H1 (cell line): ENCODE data around the gene BCAS3. TPM values are rescaled to one million over a fixed set of nuclear protein-coding genes. Genes with fewer than 3 reads are reported as not detected.

Experiments used
- CTCF ChIA-PET: fragments of 300-600 bp; sonication (Branson Sonifier 250); formaldehyde crosslinking; loops from one replicate; lab custom pipeline; 2021; ENCODE audit not compliant: partially characterized antibody; lab: Charles Lee
- POLR2A ChIA-PET: fragments of 300-600 bp; sonication (Branson Sonifier 250); formaldehyde crosslinking; loops from one replicate; lab custom pipeline; 2021; ENCODE audit warnings: inconsistent platforms; ENCODE audit not compliant: partially characterized antibody; lab: Charles Lee
- DNase-seq, 2 experiments: peaks; one replicate each; pipeline versions ENCODE4 v3.0.0 to v3.0.0-alpha.2; 2010 to 2022; ENCODE audit warnings: low spot score in 2 of 2, low read depth in 1 of 2, mixed read lengths in 1 of 2
- FAIRE-seq: peaks from 2 replicates; lab custom pipeline; 2011; peaks lifted over from hg19 to GRCh38; lab: Jason Lieb, UNC
- H2AFZ ChIP-seq: 2 replicates; pipeline ENCODE4 v1.8.1; 2012; ENCODE audit warnings: low read length, inconsistent platforms
- H2AK5ac ChIP-seq: 2 replicates; pipeline ENCODE4 v1.6.1; 2013; ENCODE audit warnings: low read depth, low read length
- H2BK120ac ChIP-seq: replicated peaks from 2 replicates; pipeline ENCODE3; 2013; ENCODE audit warnings: low read depth, low read length, inconsistent platforms
- H2BK12ac ChIP-seq: 2 replicates; pipeline ENCODE4 v1.6.1; 2013; ENCODE audit warnings: low read depth, low read length
- H2BK15ac ChIP-seq: 2 replicates; pipeline ENCODE4 v1.6.1; 2013; ENCODE audit warnings: low read length
- H2BK20ac ChIP-seq: 2 replicates; pipeline ENCODE4 v1.6.1; 2013; ENCODE audit warnings: low read length
- H2BK5ac ChIP-seq: 2 replicates; pipeline ENCODE4 v1.6.1; 2013; ENCODE audit warnings: low read depth, low read length
- H3K14ac ChIP-seq: 2 replicates; pipeline ENCODE4 v1.6.1; 2013; ENCODE audit warnings: inconsistent platforms; ENCODE audit not compliant: insufficient read length
- H3K18ac ChIP-seq: 2 replicates; pipeline ENCODE4 v1.6.1; 2013; ENCODE audit warnings: low read length; ENCODE audit errors: extremely low read depth
- H3K23ac ChIP-seq: 2 replicates; pipeline ENCODE4 v1.6.1; 2013; ENCODE audit warnings: inconsistent platforms; ENCODE audit not compliant: insufficient read length
- H3K23me2 ChIP-seq: 2 replicates; pipeline ENCODE4 v1.6.1; 2013; ENCODE audit warnings: low read depth, low read length
- H3K27ac ChIP-seq: 2 replicates; pipeline ENCODE4 v1.6.1; 2011; ENCODE audit warnings: low read depth, low read length, inconsistent platforms
- H3K27me3 ChIP-seq, 4 experiments: replicated peaks in 1 of 4; 1 replicate in 1 of 4; 2 replicates in 3 of 4; pipeline versions ENCODE4 v1.6.1 to v1.8.1; 2011 to 2013; ENCODE audit warnings: low read length in 3 of 4, mild to moderate bottlenecking in 3 of 4, inconsistent platforms in 2 of 4, mixed read lengths in 2 of 4, moderate library complexity in 1 of 4; ENCODE audit not compliant: control insufficient read depth in 3 of 4, insufficient read depth in 3 of 4; ENCODE audit errors: extremely low read depth in 1 of 4
- H3K36me3 ChIP-seq, 4 experiments: 2 replicates each; pipeline versions ENCODE4 v1.6.1 to v1.8.1; 2011 to 2013; ENCODE audit warnings: mild to moderate bottlenecking in 4 of 4, low read length in 3 of 4, moderate library complexity in 2 of 4, control low read depth in 1 of 4, inconsistent platforms in 1 of 4; ENCODE audit not compliant: insufficient read depth in 4 of 4, control insufficient read depth in 2 of 4
- H3K4ac ChIP-seq: replicated peaks from 2 replicates; pipeline ENCODE3; 2013; ENCODE audit warnings: low read length, low read depth, mixed read lengths, inconsistent platforms; ENCODE audit not compliant: insufficient read length
- H3K4me1 ChIP-seq, 4 experiments: replicated peaks in 1 of 4; 1 replicate in 1 of 4; 2 replicates in 3 of 4; pipeline versions ENCODE4 v1.6.1 to v1.8.1; 2011 to 2013; ENCODE audit warnings: low read length in 3 of 4, inconsistent platforms in 2 of 4, mixed read lengths in 1 of 4; ENCODE audit not compliant: insufficient read depth in 4 of 4, control insufficient read depth in 3 of 4
- H3K4me2 ChIP-seq, 2 experiments: 2 replicates each; pipeline versions ENCODE4 v1.6.1 to v1.8.1; 2011 to 2013; ENCODE audit warnings: low read depth in 2 of 2, low read length in 2 of 2, control low read depth in 1 of 2, inconsistent platforms in 1 of 2, mild to moderate bottlenecking in 1 of 2; ENCODE audit not compliant: insufficient read depth in 1 of 2
- H3K4me3 ChIP-seq, 4 experiments: fragments of 200-600, 300-600 bp in 1 of 4; sonication (generic), shearing (Covaris generic), sonication (Bioruptor Twin) in 1 of 4; 2 replicates each; pipeline versions ENCODE4 v1.5.1 to v1.8.1; 2011 to 2016; ENCODE audit warnings: low read length in 4 of 4, low read depth in 3 of 4, control low read depth in 2 of 4, inconsistent platforms in 2 of 4, mild to moderate bottlenecking in 2 of 4, mixed read lengths in 1 of 4, moderate library complexity in 1 of 4; ENCODE audit not compliant: insufficient read depth in 2 of 4; ENCODE audit errors: extremely low read depth in 1 of 4
- H3K56ac ChIP-seq: replicated peaks from 2 replicates; pipeline ENCODE3; 2013; ENCODE audit warnings: low read depth, mild to moderate bottlenecking, mixed read lengths, low read length, inconsistent platforms; ENCODE audit not compliant: insufficient read length
- H3K79me1 ChIP-seq: 2 replicates; pipeline ENCODE4 v1.6.1; 2013; ENCODE audit warnings: low read depth, low read length, control low read depth
- H3K79me2 ChIP-seq, 2 experiments: 2 replicates each; pipeline versions ENCODE4 v1.6.1 to v1.8.1; 2012 to 2013; ENCODE audit warnings: low read length in 2 of 2, mild to moderate bottlenecking in 2 of 2, inconsistent platforms in 1 of 2; ENCODE audit not compliant: insufficient read depth in 2 of 2, control insufficient read depth in 1 of 2
- H3K9ac ChIP-seq, 4 experiments: replicated peaks in 1 of 4; 1 replicate in 1 of 4; 2 replicates in 3 of 4; pipeline versions ENCODE4 v1.6.1 to v1.8.1; 2011 to 2013; ENCODE audit warnings: low read depth in 3 of 4, low read length in 3 of 4, control low read depth in 2 of 4, mild to moderate bottlenecking in 2 of 4, moderate library complexity in 2 of 4, inconsistent platforms in 1 of 4; ENCODE audit errors: extremely low read depth in 1 of 4
- H3K9me3 ChIP-seq, 2 experiments: 2 replicates each; pipeline versions ENCODE4 v1.6.1 to v1.8.1; 2012 to 2013; ENCODE audit warnings: mild to moderate bottlenecking in 2 of 2, moderate library complexity in 2 of 2, control low read depth in 1 of 2, inconsistent platforms in 1 of 2, low read depth in 1 of 2, low read length in 1 of 2, mixed read lengths in 1 of 2; ENCODE audit not compliant: insufficient read depth in 2 of 2
- H4K20me1 ChIP-seq, 2 experiments: replicated peaks in 1 of 2; 2 replicates each; pipeline versions ENCODE3 to v1.8.1; 2011 to 2013; ENCODE audit warnings: inconsistent platforms in 2 of 2, low read length in 2 of 2, mild to moderate bottlenecking in 1 of 2; ENCODE audit not compliant: insufficient read depth in 2 of 2, control insufficient read depth in 1 of 2
- H4K5ac ChIP-seq: 2 replicates; pipeline ENCODE4 v1.6.1; 2013; ENCODE audit warnings: low read length, low read depth, mixed read lengths, inconsistent platforms; ENCODE audit not compliant: insufficient read length
- H4K8ac ChIP-seq: 2 replicates; pipeline ENCODE4 v1.8.0; 2013; ENCODE audit warnings: mild to moderate bottlenecking, moderate library complexity, low read length, inconsistent platforms; ENCODE audit not compliant: insufficient read depth; ENCODE audit errors: extremely low read depth
- H4K91ac ChIP-seq: replicated peaks from 2 replicates; pipeline ENCODE3; 2013; ENCODE audit warnings: low read length, mixed read lengths, inconsistent platforms; ENCODE audit not compliant: insufficient read length
- MAFK ChIP-seq: IDR thresholded peaks from 2 replicates; pipeline ENCODE4 v1.6.1; 2012; ENCODE audit warnings: low read depth, mild to moderate bottlenecking, improper control_type of control experiment, low read length
- WGBS, 2 experiments: shearing (Covaris generic) in 1 of 2; methylation state at CpG; one replicate each; pipeline versions ENCODE4 v1.1.6 to v1.1.7; 2013 to 2015; ENCODE audit warnings: low lambda C conversion rate in 2 of 2, mixed read lengths in 2 of 2, inconsistent platforms in 1 of 2, low coverage in 1 of 2, missing lambda C conversion rate in 1 of 2; ENCODE audit not compliant: insufficient replicate concordance in 2 of 2, insufficient coverage in 1 of 2, insufficient read length in 1 of 2; ENCODE audit errors: extremely low coverage in 1 of 2, missing lambda C conversion rate in 1 of 2; 5-methylcytosine and 5-hydroxymethylcytosine counted together
- polyA plus RNA-seq, 7 experiments: library from polyadenylated mRNA; depleted of rRNA in 3 of 7; stranded (reverse) in 5 of 7; unstranded in 2 of 7; fragments of >200 nt in 5 of 7; fragments of 200-250 nt in 2 of 7; gene quantifications; 1 replicate in 5 of 7; 2 replicates in 1 of 7; 4 replicates in 1 of 7; pipeline versions ENCODE4 v1.2.1 to v1.2.3, GENCODE V29; 2011 to 2013; ENCODE audit warnings: missing spikeins in 2 of 7, mixed read lengths in 2 of 7
- total RNA-seq: library from RNA; stranded (reverse); fragmentation: NEBNext Ultra II Directional; extraction: Animal tissue kit (Norgen Biotek cat#: 25700); gene quantifications from 2 replicates; pipeline ENCODE4 v1.2.1, GENCODE V29; 2021

Gene BCAS3
- total and polyA plus RNA-seq, 2 of the 8 experiments (the other 6 are each of a cell fraction or from before 2014, with no cell fraction given) = 9.9 to 13.3 TPM

DNA sequence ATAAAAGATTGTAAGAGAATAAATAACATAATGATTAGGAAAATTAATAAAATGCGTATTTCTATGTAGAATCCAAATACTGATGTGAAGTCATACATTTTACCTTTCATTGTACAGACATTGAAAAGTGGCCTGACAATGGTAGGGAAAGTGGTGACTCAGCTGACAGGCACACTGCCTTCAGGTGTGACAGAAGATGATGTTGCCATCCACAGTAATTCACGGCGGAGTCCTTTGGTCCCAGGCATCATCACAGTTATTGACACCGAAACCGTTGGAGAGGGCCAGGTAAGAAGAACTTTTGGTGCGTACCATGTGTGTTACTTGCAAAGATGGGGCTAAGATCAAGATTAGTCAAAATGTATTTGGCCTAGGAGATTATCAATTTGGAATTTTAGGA is 232.8 kb downstream of the BCAS3 start:
- Histone ChIP-seq H2BK20ac (no peak overlapping the region), H2BK15ac (no peak overlapping the region), H4K5ac (no peak overlapping the region), H3K56ac (no peak overlapping the region), H2BK120ac (no peak overlapping the region), H3K27me3 (no peaks in the 10 kb centered on the region), H3K23ac (no peak overlapping the region), H4K91ac (no peak overlapping the region), H3K9ac (0 out of 7 replicates have a peak overlapping the region, but pooled peaks of 1 of the 4 experiments have one; percentile 18), H3K36me3 (no peaks in the 10 kb centered on the region), H3K4ac (no peak overlapping the region), H4K20me1 (no peaks in the 10 kb centered on the region), H2AFZ (no peak overlapping the region), H3K79me2 (no peaks in the 10 kb centered on the region), H3K23me2 (no peaks in the 10 kb centered on the region), H3K27ac (no peak overlapping the region), H3K4me2 (no peak overlapping the region), H3K4me1 (peaks cover 0 to 3% (median 2%) of the 10 kb centered on the region in 4 experiments; a peak in 4 of 7 replicates), H2BK12ac (no peak overlapping the region), H2AK5ac (no peak overlapping the region), H3K4me3 (no peak overlapping the region), H3K14ac (no peak overlapping the region), H3K79me1 (no peaks in the 10 kb centered on the region), H2BK5ac (no peak overlapping the region), H3K18ac (no peak overlapping the region), H4K8ac (no peak overlapping the region), H3K9me3 (0 out of 4 replicates have a peak, but pooled peaks cover 0 to 2% of the 10 kb centered on the region in 2 experiments)
- CTCF ChIA-PET = no interaction called here
- DNase-seq = no peak
- FAIRE-seq = no peak
- WGBS, 2 experiments = 95% methylated on average over 6 of the region's 6 CpGs; no CpG with 5 or more reads in 1 of the 2 experiments
- TF ChIP-seq MAFK = no peak
- POLR2A ChIA-PET = no interaction called here
